Psoas muscle (tissue), 8 donors: Measurements from ENCODE around the gene BARHL2. TPM values are rescaled to one million over a fixed set of nuclear protein-coding genes. Genes with fewer than 3 reads are reported as not detected.

ENCODE experiments used
- ATAC-seq, 4 donors: fragments of 200-7000 bp; cut with Tn5 transposase; one replicate each; pipeline ENCODE4 v1.9.1; 2020; ENCODE audit warnings: moderate library complexity in 3 of 4, mild to moderate bottlenecking in 2 of 4
- DNase-seq, 2 donors: peaks; one replicate each; pipeline ENCODE4 v3.0.0-alpha.2; 2020
- H3K27ac ChIP-seq: fragments of 200-600 bp; one replicate; pipeline ENCODE4 v1.8.0; 2022
- H3K27me3 ChIP-seq, 3 donors: fragments of 200-600 bp in 1 of 3; one replicate each; pipeline versions ENCODE4 v1.6.1 to v1.8.0; 2013 to 2022; ENCODE audit warnings: low read length in 2 of 3, mild to moderate bottlenecking in 2 of 3, moderate library complexity in 1 of 3; ENCODE audit not compliant: insufficient read depth in 3 of 3
- H3K36me3 ChIP-seq, 2 donors: fragments of 200-600 bp in 1 of 2; one replicate each; pipeline versions ENCODE4 v1.6.1 to v1.8.0; 2013 to 2022; ENCODE audit warnings: low read depth in 1 of 2, mild to moderate bottlenecking in 1 of 2, moderate library complexity in 1 of 2; ENCODE audit not compliant: insufficient read depth in 1 of 2
- H3K4me1 ChIP-seq: fragments of 200-600 bp; one replicate; pipeline ENCODE4 v1.8.0; 2022
- H3K4me3 ChIP-seq: fragments of 200-600 bp; one replicate; pipeline ENCODE4 v1.8.0; 2022; ENCODE audit warnings: mild to moderate bottlenecking
- H3K9me3 ChIP-seq: fragments of 200-600 bp; one replicate; pipeline ENCODE4 v1.8.0; 2022
- WGBS, 3 donors: extraction: QIAGEN DNeasy Blood & Tissue Kit; methylation state at CpG; one replicate each; pipeline versions ENCODE4 v1.1.6 to v1.1.7; 2013; 5-methylcytosine and 5-hydroxymethylcytosine counted together
- intact Hi-C, 2 donors: fragments of 100-400 bp; cut with DNase I; formaldehyde crosslinking; loops; one replicate each; pipeline versions ENCODE4 v1.11.0 to v1.14.2; 2022
- polyA plus RNA-seq, 3 donors: library from polyadenylated mRNA; stranded (reverse); fragments of 200-250 nt; gene quantifications; one replicate each; pipeline ENCODE4 v1.2.3, GENCODE V29; 2013
- total RNA-seq, 4 donors: library from RNA; stranded (reverse); fragmentation: NEBNext Ultra II Directional in 2 of 4; extraction: Animal tissue kit (Norgen Biotek cat#: 25700) in 2 of 4; gene quantifications; one replicate each; pipeline versions ENCODE4 v1.2.1 to v1.2.4, GENCODE V29; 2021 to 2023
- TF ChIP-seq, protein P1 (sequence below): fragments of 200-600 bp; IDR thresholded peaks from one replicate; pipeline ENCODE4 v1.8.0; 2022; ENCODE audit warnings: antibody characterized with exemption
- donor health status: healthy with polysubstance abuse.
- donor health status: DM: no; HTN: no; CAD: no; lungs with moderate emphysema.
- donor health status: Bipolar disorder and iron deficiency.
- donor health status: healthy.
- donor health status: DM: yes; HTN: yes; CAD: no.
- donor health status: DM: no; HTN: no; CAD: no.
- donor health status: DM: no; HTN: no; CAD: no.
- donor health status: DM: yes; HTN: yes; CAD: no.

BARHL2 gene
- total and polyA plus RNA-seq, 7 donors, result not detected

- TF ChIP-seq, protein P1, sequence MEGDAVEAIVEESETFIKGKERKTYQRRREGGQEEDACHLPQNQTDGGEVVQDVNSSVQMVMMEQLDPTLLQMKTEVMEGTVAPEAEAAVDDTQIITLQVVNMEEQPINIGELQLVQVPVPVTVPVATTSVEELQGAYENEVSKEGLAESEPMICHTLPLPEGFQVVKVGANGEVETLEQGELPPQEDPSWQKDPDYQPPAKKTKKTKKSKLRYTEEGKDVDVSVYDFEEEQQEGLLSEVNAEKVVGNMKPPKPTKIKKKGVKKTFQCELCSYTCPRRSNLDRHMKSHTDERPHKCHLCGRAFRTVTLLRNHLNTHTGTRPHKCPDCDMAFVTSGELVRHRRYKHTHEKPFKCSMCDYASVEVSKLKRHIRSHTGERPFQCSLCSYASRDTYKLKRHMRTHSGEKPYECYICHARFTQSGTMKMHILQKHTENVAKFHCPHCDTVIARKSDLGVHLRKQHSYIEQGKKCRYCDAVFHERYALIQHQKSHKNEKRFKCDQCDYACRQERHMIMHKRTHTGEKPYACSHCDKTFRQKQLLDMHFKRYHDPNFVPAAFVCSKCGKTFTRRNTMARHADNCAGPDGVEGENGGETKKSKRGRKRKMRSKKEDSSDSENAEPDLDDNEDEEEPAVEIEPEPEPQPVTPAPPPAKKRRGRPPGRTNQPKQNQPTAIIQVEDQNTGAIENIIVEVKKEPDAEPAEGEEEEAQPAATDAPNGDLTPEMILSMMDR, result no peak
- DNase-seq (no peak), ATAC-seq (no peak)
- Histone ChIP-seq H3K27ac (no peak overlapping the region), H3K27me3 (peaks cover 32 to 96% (median 34%) of the 10 kb centered on the region in 3 donors), H3K36me3 (no peaks in the 10 kb centered on the region), H3K4me1 (peaks cover 10% of the 10 kb centered on the region), H3K4me3 (peak overlapping the region; percentile 44), H3K9me3 (no peaks in the 10 kb centered on the region)
- 9 to 11% (median 10%) methylated on average over 8 of the region's 8 CpGs for WGBS, 3 donors
- intact Hi-C loops, result no loop called here
Observed at GRCh38 chr1:90705956-90706355, 11.1 kb downstream of the BARHL2 start.

GRCh38 chr1:90704817-90705216 is 12.3 kb downstream of the BARHL2 start:
- TF ChIP-seq, protein P1, result no peak
- no peaks in the 10 kb centered on the region for H3K36me3 ChIP-seq
- H3K4me3 ChIP-seq, result no peak overlapping the region
- H3K27me3 ChIP-seq, result peaks cover 26 to 95% (median 34%) of the 10 kb centered on the region in 3 donors
- ATAC-seq (no peak), DNase-seq (no peak)
- no peak overlapping the region for H3K27ac ChIP-seq
- H3K4me1 ChIP-seq, result peaks cover 10% of the 10 kb centered on the region
- H3K9me3 ChIP-seq, result no peaks in the 10 kb centered on the region
- intact Hi-C loops, result no loop called here
- 8 to 13% (median 13%) methylated on average over 14 of the region's 14 CpGs for WGBS, 3 donors

- intact Hi-C loops, result no loop called here
- TF ChIP-seq, protein P1, result no peak
- ATAC-seq (no peak), DNase-seq (no peak)
- Histone ChIP-seq H3K27ac (no peak overlapping the region), H3K4me1 (no peaks in the 10 kb centered on the region), H3K36me3 (no peaks in the 10 kb centered on the region), H3K27me3 (peaks cover 3 to 31% (median 8%) of the 10 kb centered on the region in 3 donors), H3K4me3 (no peak overlapping the region), H3K9me3 (no peaks in the 10 kb centered on the region)
- 61 to 64% (median 62%) methylated on average over 3 of the region's 3 CpGs for WGBS, 3 donors
Observed at GRCh38 chr1:90694846-90695245, 22.3 kb downstream of the BARHL2 start.

DNA sequence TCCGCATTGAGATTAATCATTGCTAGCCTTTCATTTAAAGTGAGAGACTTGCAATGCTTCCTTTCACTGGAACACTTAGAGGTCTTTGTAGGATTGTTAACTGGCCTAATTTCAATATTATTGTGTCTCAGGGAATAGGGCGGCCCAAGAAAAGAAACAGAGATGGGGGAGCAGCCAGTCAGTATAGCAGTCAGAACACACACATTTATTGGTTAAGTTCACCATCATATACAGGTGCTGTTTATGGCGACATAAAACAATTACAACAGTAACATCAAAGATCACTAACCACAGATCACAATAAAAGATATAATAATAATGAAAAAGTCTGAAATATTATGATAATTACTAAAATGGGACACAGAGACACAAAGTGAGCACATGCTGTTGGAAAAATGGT is 29.4 kb downstream of the BARHL2 start:
- Histone ChIP-seq H3K36me3 (no peaks in the 10 kb centered on the region), H3K4me3 (no peak overlapping the region), H3K4me1 (no peaks in the 10 kb centered on the region), H3K27me3 (peaks cover 0 to 9% (median 2%) of the 10 kb centered on the region in 3 donors), H3K27ac (no peak overlapping the region), H3K9me3 (no peaks in the 10 kb centered on the region)
- DNase-seq, result no peak
- ATAC-seq, result no peak
- TF ChIP-seq, protein P1, result no peak
- intact Hi-C loops, result no loop called here
- 89 to 96% (median 91%) methylated on average over 3 of the region's 3 CpGs for WGBS, 3 donors

DNA sequence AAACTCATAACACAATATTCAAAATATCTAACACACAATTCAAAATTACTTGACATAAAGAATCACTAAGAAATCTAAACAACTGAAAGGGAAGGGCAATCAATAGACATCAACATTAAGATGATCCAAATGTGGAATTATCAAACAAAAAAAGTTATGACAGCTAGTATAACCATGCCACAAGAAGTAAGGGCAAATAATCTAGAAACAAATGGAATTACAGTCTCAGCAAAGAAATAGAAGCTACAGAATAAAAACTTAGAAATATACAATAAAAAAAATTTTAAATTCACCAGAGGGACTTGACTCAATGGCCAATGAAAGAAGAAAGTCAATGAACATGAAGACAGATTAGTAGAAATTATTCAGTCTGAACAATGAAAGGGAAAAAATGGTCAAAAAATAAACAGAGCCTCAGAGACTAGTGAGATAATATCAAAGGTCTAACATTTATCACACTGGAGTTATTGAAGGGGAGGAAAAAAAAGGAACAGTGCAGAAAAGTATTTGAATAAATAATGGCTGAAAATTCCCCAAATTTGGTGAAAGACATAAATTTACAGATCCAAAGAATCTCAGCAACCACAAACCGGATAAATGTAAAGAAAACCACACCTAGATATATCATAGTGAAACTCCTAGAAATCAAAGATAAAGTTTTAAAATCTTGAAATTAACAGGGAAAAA is 41.8 kb downstream of the BARHL2 start:
- no peaks in the 10 kb centered on the region for H3K4me1 ChIP-seq
- WGBS, 3 donors, result 90 to 95% (median 92%) methylated on average over 1 of the region's 1 CpG
- DNase-seq (no peak), ATAC-seq (no peak)
- intact Hi-C loops, result no loop called here
- no peak overlapping the region for H3K4me3 ChIP-seq
- H3K36me3 ChIP-seq, result no peaks in the 10 kb centered on the region
- no peak overlapping the region for H3K27ac ChIP-seq
- no peaks in the 10 kb centered on the region for H3K27me3 ChIP-seq
- TF ChIP-seq, protein P1, result no peak
- H3K9me3 ChIP-seq, result peaks cover 4% of the 10 kb centered on the region
